ENCODE results near the gene MN1.

Gene MN1

DNA sequence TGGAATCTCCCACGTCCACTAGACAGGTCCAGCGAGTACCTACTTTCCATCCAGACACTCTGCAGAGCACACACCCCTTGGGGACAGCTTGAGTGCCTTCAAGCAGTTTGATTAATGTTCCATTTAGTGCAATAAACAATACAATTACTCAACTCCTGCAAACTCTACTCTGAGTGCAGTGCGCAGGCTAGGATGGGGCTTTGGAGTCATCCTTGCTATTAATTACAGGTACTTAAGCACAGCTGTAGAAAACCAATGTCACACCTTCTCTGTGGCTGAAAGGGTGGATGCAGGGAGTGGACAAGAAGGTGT, 82.6 kb downstream of the MN1 start:
- no peak for DNase-seq

DNA sequence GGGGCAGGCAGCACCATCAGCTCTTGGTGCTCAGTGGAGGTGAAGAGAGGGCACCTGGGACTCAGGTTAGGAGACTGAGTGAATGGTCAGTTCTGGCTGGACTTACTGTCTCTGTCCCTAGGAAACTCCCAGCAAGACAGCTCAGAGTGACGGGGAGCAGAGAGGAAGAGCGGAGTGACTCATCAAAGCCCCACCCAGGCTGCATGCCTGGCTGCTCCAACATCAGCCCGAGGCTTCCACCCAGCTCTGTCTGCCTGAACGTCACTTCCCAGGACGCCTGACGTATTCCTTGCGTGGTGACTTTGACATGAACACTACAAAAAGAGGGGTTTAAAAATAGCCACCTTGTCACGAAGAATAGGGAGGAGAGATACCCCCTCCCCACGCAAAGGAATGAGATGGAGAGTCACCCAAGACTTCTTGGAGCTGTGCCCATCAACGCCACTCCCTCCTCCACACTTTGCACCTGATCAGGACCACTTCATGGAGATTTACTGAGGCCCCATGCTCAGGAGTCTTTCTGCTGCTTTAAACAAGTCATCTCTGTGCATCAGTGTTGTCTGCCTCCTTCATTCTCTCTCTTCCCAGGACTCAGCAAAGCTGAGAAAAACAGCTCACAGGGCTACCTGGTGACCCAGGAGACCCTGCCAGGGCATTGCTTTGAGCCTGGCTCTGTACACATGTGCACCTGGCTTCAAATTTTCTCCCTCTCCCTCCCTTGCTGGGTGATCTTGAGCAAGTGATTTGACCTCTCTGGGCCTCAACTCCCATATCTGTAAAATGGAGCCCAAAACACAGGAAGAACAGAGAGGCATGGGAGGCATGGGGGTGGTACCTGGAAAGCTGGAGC, 83.1 kb downstream of the MN1 start:
- DNase-seq, result peak in 9 of 58 donors; percentile 2 to 64 (median 13)

DNA sequence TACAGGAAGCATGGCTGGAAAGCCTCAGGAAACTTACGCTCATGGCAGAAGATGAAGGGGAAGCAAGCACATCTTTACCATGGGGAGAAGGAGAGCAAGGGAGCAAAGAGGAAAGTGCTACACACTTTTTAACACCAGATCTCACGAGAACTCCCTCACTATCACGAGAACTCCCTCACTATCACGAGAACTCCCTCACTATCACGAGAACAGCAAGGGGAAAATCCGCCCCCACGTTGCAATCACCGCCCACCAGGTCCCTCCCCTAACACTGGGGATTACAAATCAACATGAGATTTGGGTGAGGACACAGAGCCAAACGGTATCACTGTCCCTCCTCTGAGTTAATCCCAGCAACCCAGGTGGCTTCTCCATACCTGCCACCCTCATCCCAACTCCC, 84.5 kb downstream of the MN1 start:
- DNase-seq, result no peak

DNA sequence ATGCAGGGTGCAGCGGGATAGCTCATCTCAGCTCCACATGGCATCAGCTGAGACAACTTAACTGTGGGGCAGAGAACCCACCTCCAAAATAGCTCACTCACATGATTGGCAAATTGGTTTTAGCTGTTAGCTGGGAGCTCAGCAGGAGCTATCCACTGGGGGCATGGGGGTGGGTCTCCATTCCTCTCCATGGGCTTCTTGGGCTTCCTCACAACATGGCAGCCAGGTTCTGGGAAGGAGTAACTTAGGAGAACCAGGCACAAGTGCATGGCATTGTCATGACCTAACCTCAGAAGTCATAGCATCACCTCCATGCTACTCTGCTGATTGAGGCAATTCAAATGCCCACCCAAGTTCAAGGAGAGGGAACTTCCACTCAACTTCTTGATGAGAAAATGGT, 85.5 kb downstream of the MN1 start:
- DNase-seq, result no peak

DNA sequence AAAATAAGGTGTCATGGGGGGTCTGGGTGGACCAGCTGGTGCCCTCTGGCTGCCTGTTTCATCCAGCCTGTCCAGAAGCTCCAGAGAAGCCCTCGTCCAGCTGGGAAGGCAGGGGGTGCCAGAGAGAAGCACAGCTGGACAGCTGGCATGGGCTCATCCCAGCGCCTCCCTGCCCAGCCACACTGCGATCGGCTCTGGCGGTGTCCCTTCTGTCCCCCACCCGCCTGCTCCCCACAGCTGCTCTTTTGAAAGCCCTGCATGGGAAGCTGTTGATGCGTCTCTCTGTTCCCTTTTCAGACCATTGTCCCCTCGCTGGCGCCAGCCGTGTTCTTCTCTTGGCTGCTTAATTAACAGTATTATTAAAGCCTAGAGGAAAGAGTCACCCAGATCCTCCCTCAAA, 86.5 kb downstream of the MN1 start:
- peak in 54 of 58 donors; percentile 4 to 94 (median 72) for DNase-seq

DNA sequence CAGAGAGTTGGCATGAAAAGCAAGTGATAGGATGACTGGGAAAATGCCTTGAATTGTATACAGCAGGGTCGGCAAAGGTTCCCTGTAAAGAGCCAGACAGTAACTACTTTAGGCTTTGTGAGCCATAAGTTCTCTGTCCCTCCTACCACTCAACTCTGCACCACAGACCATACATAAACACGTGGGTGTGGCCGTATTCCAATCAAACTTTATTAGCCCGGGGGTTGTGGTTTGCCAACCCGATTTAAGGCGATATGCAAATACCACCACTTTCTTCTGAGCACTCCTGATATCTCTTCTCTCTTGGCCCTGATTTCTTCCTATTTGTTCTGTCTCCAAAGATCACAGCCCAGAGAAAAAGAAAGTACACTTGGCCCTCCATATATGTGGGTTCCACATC, 87.5 kb downstream of the MN1 start:
- no peak for DNase-seq

DNA sequence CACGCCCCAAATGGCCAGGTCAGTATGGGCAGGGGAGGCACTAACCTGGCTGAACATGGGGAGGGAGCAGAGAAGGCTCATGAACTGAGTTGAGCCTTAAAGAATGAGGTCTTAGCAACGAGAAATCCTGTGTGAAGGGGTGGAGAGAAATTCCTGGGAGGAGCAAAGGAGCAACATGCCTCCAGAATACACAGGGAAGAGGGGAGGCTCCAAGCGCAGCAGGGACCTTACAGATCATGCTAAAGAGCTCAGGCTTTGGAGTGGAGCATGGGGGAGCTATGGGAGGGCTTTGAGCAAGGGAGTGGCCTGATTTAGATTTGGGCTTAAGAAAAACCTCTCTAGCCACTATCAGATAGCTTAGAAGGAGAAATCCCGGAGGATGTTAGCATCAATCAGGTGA, 88.1 kb downstream of the MN1 start:
- DNase-seq, result no peak

DNA sequence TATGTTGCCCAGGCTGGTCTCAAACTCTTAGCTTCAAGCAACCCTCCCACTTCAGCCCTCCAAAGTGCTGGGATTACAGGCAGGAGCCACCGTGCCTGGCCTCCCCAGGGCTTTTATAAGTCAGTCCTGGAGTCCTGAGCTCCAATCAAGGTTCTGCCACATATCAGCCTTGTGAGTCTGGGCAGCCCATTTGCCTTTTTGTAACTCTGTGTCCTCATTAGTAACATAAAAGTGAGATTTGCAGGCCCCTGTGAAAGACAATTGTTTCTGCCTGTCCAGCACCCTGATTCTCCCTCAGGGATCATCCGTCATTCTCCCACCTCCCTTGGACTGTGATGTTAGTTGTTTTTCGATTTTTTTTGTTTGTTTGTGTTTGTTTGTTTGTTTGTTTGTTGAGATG, 89.8 kb downstream of the MN1 start:
- DNase-seq, result no peak

DNA sequence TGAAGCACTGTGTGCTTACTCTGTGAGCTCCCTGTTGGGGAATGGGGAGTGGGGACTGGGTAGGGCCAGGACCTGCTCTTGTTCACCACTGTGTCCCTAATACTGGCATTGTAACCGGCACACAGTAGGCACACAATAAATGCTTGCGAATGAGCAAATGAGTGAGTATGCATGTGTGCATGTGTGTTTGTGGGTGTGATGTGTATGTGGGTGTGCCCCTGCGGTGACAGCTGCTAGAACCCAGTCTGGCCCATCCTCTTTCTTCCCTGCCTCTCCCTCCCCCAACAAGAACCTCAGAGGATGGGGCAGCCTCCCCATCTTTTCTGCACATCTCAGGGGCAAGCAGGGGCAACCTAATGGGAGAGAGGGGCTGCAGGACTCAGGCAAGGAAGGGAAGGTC, 90.5 kb downstream of the MN1 start:
- DNase-seq, result no peak

DNA sequence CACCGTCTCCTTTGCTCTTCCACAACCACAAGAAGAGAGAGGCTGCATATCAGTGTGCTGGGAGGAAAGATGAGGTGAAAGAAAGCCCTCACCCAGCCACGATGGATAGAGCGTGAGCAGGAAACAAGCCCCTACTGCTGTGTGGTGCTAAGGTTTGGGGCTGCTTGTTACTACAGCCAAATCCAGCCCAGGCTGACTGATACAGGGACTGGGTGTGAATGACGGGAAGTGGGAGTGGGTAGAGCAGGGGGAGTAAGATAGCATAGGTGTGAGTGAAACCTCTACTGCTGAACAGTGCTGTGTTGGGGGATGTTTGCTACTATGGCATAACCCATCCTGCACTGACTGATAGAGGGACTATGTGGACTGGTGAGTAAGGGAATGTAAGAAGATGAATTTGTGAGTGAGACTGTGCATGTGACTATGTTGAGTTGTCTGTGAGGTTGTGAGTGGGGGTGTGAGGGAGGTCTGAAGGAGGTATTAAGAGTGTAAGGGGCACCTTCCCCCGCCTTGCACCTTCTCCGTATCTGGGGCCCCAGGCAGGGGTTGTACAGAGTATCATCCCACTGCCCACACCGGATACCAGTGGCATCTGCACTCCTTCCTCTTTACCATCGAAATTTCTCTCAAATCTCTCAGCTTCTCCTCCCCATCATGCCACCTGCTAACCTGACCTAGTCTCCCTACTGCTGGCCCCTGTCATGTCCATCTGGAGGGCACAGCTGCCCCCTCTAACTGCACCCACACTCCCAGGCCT, 91.5 kb downstream of the MN1 start:
- DNase-seq, result no peak

DNA sequence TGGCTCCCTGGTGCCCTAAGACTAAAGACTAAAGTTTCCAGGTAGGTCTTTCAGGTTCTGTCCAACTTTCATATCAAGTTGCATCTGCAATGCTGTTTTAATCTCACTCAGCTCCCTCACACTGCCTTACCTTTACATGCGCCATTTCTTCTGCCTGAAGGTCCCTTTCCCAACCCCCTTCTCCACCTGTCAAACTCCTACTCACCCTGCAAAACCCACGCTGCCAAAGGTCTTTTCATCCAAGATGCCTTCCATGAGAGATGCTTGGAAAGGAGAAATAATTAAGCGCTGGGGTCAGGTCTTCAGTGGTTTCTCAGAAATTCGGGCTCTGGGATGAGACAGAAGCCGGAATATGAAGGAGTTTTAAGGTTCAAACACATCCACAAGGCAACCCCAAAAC, 95.1 kb downstream of the MN1 start:
- no peak for DNase-seq

DNA sequence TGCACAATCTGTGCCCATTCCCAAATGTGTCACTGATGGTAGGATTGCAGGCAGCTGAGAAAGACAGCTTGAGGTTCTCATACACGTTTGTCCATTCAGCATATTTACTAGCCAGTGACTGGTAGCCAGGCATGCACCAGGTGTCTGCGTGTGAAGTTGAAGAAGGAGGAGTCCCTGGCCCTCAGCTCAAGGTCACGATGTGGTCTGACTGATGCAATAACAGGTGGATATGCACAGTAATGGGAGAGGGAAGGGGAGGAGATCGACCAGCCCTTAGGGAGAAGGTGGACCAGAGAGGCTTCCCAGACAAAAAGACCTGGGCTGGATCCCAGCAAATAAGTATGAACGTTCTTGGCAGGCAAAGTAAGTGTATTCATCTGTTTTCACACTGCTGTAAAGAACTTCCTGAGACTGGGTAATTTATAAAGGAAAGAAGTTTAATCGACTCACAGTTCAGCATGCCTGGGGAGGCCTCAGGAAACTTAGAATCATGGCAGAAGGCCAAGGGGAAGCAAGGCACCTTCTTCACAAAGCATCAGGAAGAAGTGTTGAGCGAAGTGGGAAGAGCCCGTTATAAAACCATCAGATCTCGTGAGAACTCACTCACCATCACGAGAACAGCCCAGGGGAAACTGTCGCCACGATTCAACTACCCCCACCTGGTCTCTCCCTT, 96.0 kb downstream of the MN1 start:
- no peak for DNase-seq

DNA sequence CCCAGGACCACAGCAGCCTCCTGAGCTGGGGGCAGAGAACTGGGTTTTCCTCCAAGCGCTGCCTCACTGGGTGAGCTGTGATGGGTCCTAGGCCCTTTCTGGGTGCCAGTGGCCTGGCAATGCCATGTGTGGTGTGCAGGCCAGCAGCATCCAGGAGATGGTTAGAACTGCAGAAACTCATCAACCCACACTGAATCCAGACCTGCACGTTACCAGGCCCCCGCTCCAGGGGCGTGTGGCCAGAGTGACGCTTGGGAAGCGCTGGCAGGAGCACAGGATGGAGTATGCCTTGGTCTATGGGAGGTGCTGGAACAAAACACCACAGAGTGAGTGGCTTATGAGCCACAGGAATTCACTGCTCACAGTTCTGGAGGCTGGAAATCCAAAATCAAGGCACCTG, 97.0 kb downstream of the MN1 start:
- no peak for DNase-seq

DNA sequence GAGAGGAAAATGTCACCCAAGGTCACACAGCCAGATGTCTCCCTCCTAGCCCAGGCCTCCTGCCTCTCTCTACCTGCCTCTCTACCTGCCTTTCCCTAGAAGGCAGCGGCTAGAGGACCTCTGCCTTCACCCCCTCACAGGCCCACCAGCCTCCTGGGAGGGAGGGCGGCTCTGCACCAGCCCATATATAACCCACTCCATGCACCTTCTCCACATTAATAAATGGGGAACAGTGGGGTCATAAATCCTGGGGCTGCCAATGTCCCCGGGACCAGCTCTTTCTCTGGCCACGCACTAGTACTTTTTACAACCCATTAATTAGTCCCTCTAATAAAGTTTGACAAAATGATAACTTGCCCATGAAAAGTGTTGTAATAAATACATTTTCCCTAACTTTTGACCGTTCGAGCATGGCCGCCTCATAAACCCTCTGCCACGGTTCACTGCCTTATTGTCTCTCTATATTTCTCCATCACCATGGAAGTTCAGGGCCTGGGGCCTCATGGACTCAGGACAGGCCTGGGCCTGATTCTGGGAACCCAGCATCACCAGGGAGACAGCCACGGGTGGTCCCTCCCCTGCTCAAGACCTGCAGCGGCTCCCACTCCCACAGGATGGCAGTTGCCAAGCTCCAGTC, 102.1 kb downstream of the MN1 start:
- no peak for DNase-seq

DNA sequence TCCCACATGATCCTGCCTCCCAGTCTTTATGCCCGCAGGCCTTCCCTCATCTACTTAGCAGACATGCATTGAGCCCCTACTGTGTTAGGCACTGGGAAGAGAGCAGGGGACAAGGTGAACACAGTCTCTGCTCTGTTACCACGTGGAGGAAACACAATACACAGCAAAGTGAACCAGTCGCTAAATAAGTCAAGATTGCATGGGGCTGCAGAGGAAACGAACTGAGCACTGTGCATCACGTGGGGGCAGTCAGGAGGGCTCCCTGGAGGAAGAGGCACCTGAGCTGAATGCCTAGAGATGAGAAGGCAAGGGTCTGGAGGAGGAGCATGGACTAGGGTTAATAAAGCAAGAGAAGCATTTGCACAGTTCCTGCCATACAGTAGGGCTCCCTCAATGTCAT, 102.7 kb downstream of the MN1 start:
- DNase-seq, result no peak
